ENCODE results near the gene EPS8L1.

The EPS8L1 gene

GRCh38 chr19:55084416-55084815 is 8.7 kb downstream of the EPS8L1 start:
- H3K36me3 ChIP-seq (ENCODE audit: control insufficient read depth, low read length) = peaks cover 17% of the 10 kb centered on the region
- H3F3A ChIP-seq (ENCODE audit: control insufficient read depth, insufficient read depth) = peaks cover 9% of the 10 kb centered on the region; the same call in 1 of the 2 replicates
- H3K9me2 ChIP-seq (replicated peaks; ENCODE audit: control insufficient read depth, low read length) = no peaks in the 10 kb centered on the region
- no peak overlapping the region for H3K4me3 ChIP-seq (ENCODE audit: low read length)
- TF ChIP-seq CTCF (IDR thresholded peaks at IDR 0.05; ENCODE audit: low read depth, low read length, poor library complexity, severe bottlenecking) = no peak
- no peak for TF ChIP-seq EZH2phosphoT487 (IDR thresholded peaks at IDR 0.05; ENCODE audit: borderline replicate concordance, low read length)
- no peak overlapping the region for H3K27ac ChIP-seq (ENCODE audit: low read depth, low read length)
- H3K79me2 ChIP-seq (ENCODE audit: control insufficient read depth, low read length) = no peaks in the 10 kb centered on the region
- H3K4me1 ChIP-seq (ENCODE audit: control insufficient read depth, low read length) = peaks cover 10% of the 10 kb centered on the region
- peaks cover 6% of the 10 kb centered on the region; the same call in 1 of the 2 replicates for H4K20me1 ChIP-seq (ENCODE audit: control insufficient read depth, insufficient read depth, low read depth, low read length)
- no peak overlapping the region for H3K4me2 ChIP-seq (ENCODE audit: low read length)
- no peaks in the 10 kb centered on the region for H3K27me3 ChIP-seq (ENCODE audit: control insufficient read depth, low read length)
- peaks cover 6% of the 10 kb centered on the region; the same call in 1 of the 2 replicates for H3K9me3 ChIP-seq (ENCODE audit: control insufficient read depth, insufficient read depth, low read length)

- Histone ChIP-seq H3K9me3 (ENCODE audit: control insufficient read depth, insufficient read depth, low read length) (peaks cover 6% of the 10 kb centered on the region; the same call in 1 of the 2 replicates), H4K20me1 (ENCODE audit: control insufficient read depth, insufficient read depth, low read depth, low read length) (peaks cover 6% of the 10 kb centered on the region; the same call in 1 of the 2 replicates), H3K9me2 (replicated peaks; ENCODE audit: control insufficient read depth, low read length) (no peaks in the 10 kb centered on the region), H3K36me3 (ENCODE audit: control insufficient read depth, low read length) (peaks cover 24% of the 10 kb centered on the region), H3K4me3 (ENCODE audit: low read length) (no peak overlapping the region), H3K79me2 (ENCODE audit: control insufficient read depth, low read length) (no peaks in the 10 kb centered on the region), H3K27ac (ENCODE audit: low read depth, low read length) (no peak overlapping the region), H3K27me3 (ENCODE audit: control insufficient read depth, low read length) (no peaks in the 10 kb centered on the region), H3F3A (ENCODE audit: control insufficient read depth, insufficient read depth) (peaks cover 12% of the 10 kb centered on the region; the same call in 1 of the 2 replicates), H3K4me2 (ENCODE audit: low read length) (no peak overlapping the region), H3K4me1 (ENCODE audit: control insufficient read depth, low read length) (peaks cover under 1% of the 10 kb centered on the region)
- TF ChIP-seq CTCF (IDR thresholded peaks at IDR 0.05; ENCODE audit: low read depth, low read length, poor library complexity, severe bottlenecking) (no peak), EZH2phosphoT487 (IDR thresholded peaks at IDR 0.05; ENCODE audit: borderline replicate concordance, low read length) (no peak)
Measured at GRCh38 chr19:55085923-55086715, 10.4 kb downstream of the EPS8L1 start.

- peaks cover 6% of the 10 kb centered on the region; the same call in 1 of the 2 replicates for H3K9me3 ChIP-seq (ENCODE audit: control insufficient read depth, insufficient read depth, low read length)
- peaks cover 26% of the 10 kb centered on the region for H3K36me3 ChIP-seq (ENCODE audit: control insufficient read depth, low read length)
- H3K4me1 ChIP-seq (ENCODE audit: control insufficient read depth, low read length) = no peaks in the 10 kb centered on the region
- H3K9me2 ChIP-seq (replicated peaks; ENCODE audit: control insufficient read depth, low read length) = no peaks in the 10 kb centered on the region
- no peak overlapping the region for H3K4me2 ChIP-seq (ENCODE audit: low read length)
- peaks cover 6% of the 10 kb centered on the region; the same call in 1 of the 2 replicates for H4K20me1 ChIP-seq (ENCODE audit: control insufficient read depth, insufficient read depth, low read depth, low read length)
- TF ChIP-seq CTCF (IDR thresholded peaks at IDR 0.05; ENCODE audit: low read depth, low read length, poor library complexity, severe bottlenecking) = no peak
- TF ChIP-seq EZH2phosphoT487 (IDR thresholded peaks at IDR 0.05; ENCODE audit: borderline replicate concordance, low read length) = no peak
- H3K27me3 ChIP-seq (ENCODE audit: control insufficient read depth, low read length) = no peaks in the 10 kb centered on the region
- H3F3A ChIP-seq (ENCODE audit: control insufficient read depth, insufficient read depth) = peaks cover 12% of the 10 kb centered on the region; the same call in 1 of the 2 replicates
- no peaks in the 10 kb centered on the region for H3K79me2 ChIP-seq (ENCODE audit: control insufficient read depth, low read length)
- no peak overlapping the region for H3K27ac ChIP-seq (ENCODE audit: low read depth, low read length)
- no peak overlapping the region for H3K4me3 ChIP-seq (ENCODE audit: low read length)
Measured at GRCh38 chr19:55086730-55087541, 11.3 kb downstream of the EPS8L1 start.
